ENCODE data around the gene POC1B.

- TF ChIP-seq CTCF (IDR thresholded peaks at IDR 0.05) = no peak
- no peak for TF ChIP-seq POLR2A (IDR thresholded peaks at IDR 0.05)
Observed at GRCh38 chr12:89376844-89377243, 149.0 kb downstream of the POC1B start.
